ENCODE data around the gene RRP9.

The RRP9 gene

GRCh38 chr3:51986010-51986947 is 44.6 kb upstream of the RRP9 start:
- Histone ChIP-seq H3K79me2 (ENCODE audit: control insufficient read depth, low read length) (peaks cover 12% of the 10 kb centered on the region), H3K36me3 (ENCODE audit: control insufficient read depth, low read length) (peaks cover 1% of the 10 kb centered on the region), H4K20me1 (ENCODE audit: control insufficient read depth, insufficient read depth, low read depth, low read length) (no peaks in the 10 kb centered on the region), H3K9me2 (replicated peaks; ENCODE audit: control insufficient read depth, low read length) (no peaks in the 10 kb centered on the region), H3K27ac (ENCODE audit: low read depth, low read length) (no peak overlapping the region), H3K27me3 (ENCODE audit: control insufficient read depth, low read length) (no peaks in the 10 kb centered on the region), H3K4me3 (ENCODE audit: low read length) (no peak overlapping the region), H3K4me1 (ENCODE audit: control insufficient read depth, low read length) (peaks cover 28% of the 10 kb centered on the region), H3K9me3 (ENCODE audit: control insufficient read depth, insufficient read depth, low read length) (no peaks in the 10 kb centered on the region), H3K4me2 (ENCODE audit: low read length) (no peak overlapping the region), H3F3A (ENCODE audit: control insufficient read depth, insufficient read depth) (peaks cover 27% of the 10 kb centered on the region)
- no peak for TF ChIP-seq CTCF (IDR thresholded peaks at IDR 0.05; ENCODE audit: low read depth, low read length, poor library complexity, severe bottlenecking)
- no peak for TF ChIP-seq EZH2phosphoT487 (IDR thresholded peaks at IDR 0.05; ENCODE audit: borderline replicate concordance, low read length)

DNA sequence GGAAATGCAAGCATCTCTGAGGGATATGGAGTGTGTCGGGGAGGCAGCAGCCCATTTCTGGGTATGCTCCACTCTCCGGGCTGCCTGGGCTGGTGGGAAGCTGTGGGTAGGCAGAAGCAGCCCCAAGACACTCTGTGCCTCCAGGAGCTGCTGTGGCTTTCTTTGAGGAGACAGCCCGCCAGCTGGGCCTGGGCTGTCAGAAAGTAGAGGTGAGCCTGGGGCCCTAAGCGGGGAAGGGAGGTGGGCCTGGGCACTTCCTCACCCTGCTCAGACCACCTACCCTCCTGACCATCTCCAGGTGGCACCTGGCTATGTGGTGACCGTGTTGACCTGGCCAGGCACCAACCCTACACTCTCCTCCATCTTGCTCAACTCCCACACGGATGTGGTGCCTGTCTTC is 43.4 kb upstream of the RRP9 start:
- H3K27ac ChIP-seq (ENCODE audit: low read depth, low read length): no peak overlapping the region
- peaks cover 30% of the 10 kb centered on the region for H3K4me1 ChIP-seq (ENCODE audit: control insufficient read depth, low read length)
- peaks cover 25% of the 10 kb centered on the region for H3F3A ChIP-seq (ENCODE audit: control insufficient read depth, insufficient read depth)
- no peak overlapping the region for H3K4me3 ChIP-seq (ENCODE audit: low read length)
- H3K27me3 ChIP-seq (ENCODE audit: control insufficient read depth, low read length): no peaks in the 10 kb centered on the region
- peaks cover 6% of the 10 kb centered on the region; the same call in 1 of the 2 replicates for H3K36me3 ChIP-seq (ENCODE audit: control insufficient read depth, low read length)
- TF ChIP-seq EZH2phosphoT487 (IDR thresholded peaks at IDR 0.05; ENCODE audit: borderline replicate concordance, low read length) (no peak), CTCF (IDR thresholded peaks at IDR 0.05; ENCODE audit: low read depth, low read length, poor library complexity, severe bottlenecking) (no peak)
- H3K9me2 ChIP-seq (replicated peaks; ENCODE audit: control insufficient read depth, low read length): no peaks in the 10 kb centered on the region
- no peaks in the 10 kb centered on the region for H4K20me1 ChIP-seq (ENCODE audit: control insufficient read depth, insufficient read depth, low read depth, low read length)
- H3K79me2 ChIP-seq (ENCODE audit: control insufficient read depth, low read length): peaks cover 23% of the 10 kb centered on the region
- H3K9me3 ChIP-seq (ENCODE audit: control insufficient read depth, insufficient read depth, low read length): no peaks in the 10 kb centered on the region
- no peak overlapping the region for H3K4me2 ChIP-seq (ENCODE audit: low read length)

GRCh38 chr3:51984269-51984647 is 42.6 kb upstream of the RRP9 start:
- Histone ChIP-seq H3K9me3 (ENCODE audit: control insufficient read depth, insufficient read depth, low read length) (no peaks in the 10 kb centered on the region), H4K20me1 (ENCODE audit: control insufficient read depth, insufficient read depth, low read depth, low read length) (no peaks in the 10 kb centered on the region), H3K9me2 (replicated peaks; ENCODE audit: control insufficient read depth, low read length) (no peaks in the 10 kb centered on the region), H3K27ac (ENCODE audit: low read depth, low read length) (no peak overlapping the region), H3K27me3 (ENCODE audit: control insufficient read depth, low read length) (no peaks in the 10 kb centered on the region), H3F3A (ENCODE audit: control insufficient read depth, insufficient read depth) (peaks cover 19% of the 10 kb centered on the region), H3K79me2 (ENCODE audit: control insufficient read depth, low read length) (peaks cover 23% of the 10 kb centered on the region), H3K4me1 (ENCODE audit: control insufficient read depth, low read length) (peaks cover 30% of the 10 kb centered on the region), H3K36me3 (ENCODE audit: control insufficient read depth, low read length) (peaks cover 6% of the 10 kb centered on the region; the same call in 1 of the 2 replicates), H3K4me3 (ENCODE audit: low read length) (peak overlapping the region; percentile 90; the same call in 1 of the 2 replicates), H3K4me2 (ENCODE audit: low read length) (peak overlapping the region; percentile 99)
- TF ChIP-seq CTCF (IDR thresholded peaks at IDR 0.05; ENCODE audit: low read depth, low read length, poor library complexity, severe bottlenecking) (no peak), EZH2phosphoT487 (IDR thresholded peaks at IDR 0.05; ENCODE audit: borderline replicate concordance, low read length) (no peak)
